GM12878 (cell line): Measurements from ENCODE around the gene CDH5. TPM values are rescaled to one million over a fixed set of nuclear protein-coding genes. Genes with fewer than 3 reads are reported as not detected.

Experiments used
- ATAC-seq: fragments of 200-7000 bp; cut with Tn5 transposase; 3 replicates; pipeline ENCODE4 v1.9.1; 2020; ENCODE audit warnings: mild to moderate bottlenecking, moderate library complexity
- BruUV-seq: library from RNA; stranded (reverse); fragments of 400-500 nt; replicated peaks from 2 replicates; lab custom pipeline; 2021; lab: Mats Ljungman, UMichigan
- CTCF ChIA-PET: fragments of 300-600 bp; sonication (Branson Sonifier 250); formaldehyde crosslinking; extraction: SDS; loops from one replicate; lab custom pipeline; 2021; ENCODE audit warnings: inconsistent platforms; lab: Yijun Ruan, JAX
- POLR2A ChIA-PET: fragments of 350-600 bp; formaldehyde crosslinking; extraction: SDS; loops from one replicate; lab custom pipeline; 2021; ENCODE audit warnings: inconsistent platforms; lab: Charles Lee
- RAD21 ChIA-PET: fragments of 300-600 bp; sonication (Branson Sonifier 250); formaldehyde crosslinking; loops from one replicate; lab custom pipeline; 2023; ENCODE audit warnings: antibody characterized with exemption; ENCODE audit not compliant: unreplicated experiment; lab: Charles Lee
- SMC1A ChIA-PET: fragments of 300-600 bp; sonication (Branson Sonifier 250); formaldehyde crosslinking; loops from one replicate; lab custom pipeline; 2023; ENCODE audit not compliant: unreplicated experiment, uncharacterized antibody; lab: Charles Lee
- DNase-seq: peaks from one replicate; pipeline ENCODE4 v3.0.0-alpha.2; 2011; ENCODE audit warnings: low read depth, low spot score
- FAIRE-seq: peaks from 3 replicates; lab custom pipeline; 2011; peaks lifted over from hg19 to GRCh38; lab: Jason Lieb, UNC
- H2AFZ ChIP-seq: 2 replicates; pipeline ENCODE4 v1.6.0; 2011; ENCODE audit warnings: low read depth, low read length, control low read depth; ENCODE audit not compliant: control insufficient read depth
- H3K27ac ChIP-seq: 2 replicates; pipeline ENCODE4 v1.5.1; 2011; ENCODE audit warnings: control low read depth; ENCODE audit not compliant: control insufficient read depth, insufficient read depth
- H3K27me3 ChIP-seq, 2 experiments: replicated peaks in 1 of 2; 2 replicates each; pipeline versions ENCODE4 v1.6.0 to v1.6.1; 2011; ENCODE audit warnings: low read length in 1 of 2; ENCODE audit not compliant: control insufficient read depth in 2 of 2, insufficient read depth in 2 of 2
- H3K36me3 ChIP-seq, 2 experiments: 2 replicates each; pipeline ENCODE4 v1.5.1; 2011; ENCODE audit warnings: low read length in 1 of 2; ENCODE audit not compliant: control insufficient read depth in 2 of 2, insufficient read depth in 2 of 2
- H3K4me1 ChIP-seq: 2 replicates; pipeline ENCODE4 v1.6.1; 2011; ENCODE audit warnings: mild to moderate bottlenecking, low read length, moderate library complexity, mixed read lengths; ENCODE audit not compliant: control insufficient read depth, insufficient read depth
- H3K4me2 ChIP-seq: 2 replicates; pipeline ENCODE4 v1.6.0; 2011; ENCODE audit warnings: control low read depth; ENCODE audit not compliant: control insufficient read depth, insufficient read depth
- H3K4me3 ChIP-seq: fragments of 200-600 bp; sonication (generic); 2 replicates; pipeline ENCODE4 v1.5.1; 2016
- H3K79me2 ChIP-seq: 2 replicates; pipeline ENCODE4 v1.6.0; 2011; ENCODE audit warnings: low read length; ENCODE audit not compliant: control insufficient read depth, insufficient read depth
- H3K9ac ChIP-seq: 2 replicates; pipeline ENCODE4 v1.8.0; 2011; ENCODE audit warnings: low read length, control low read depth, mixed read lengths; ENCODE audit not compliant: control insufficient read depth, insufficient read depth
- H3K9me3 ChIP-seq: replicated peaks from 3 replicates; pipeline ENCODE4 v1.5.1; 2011; ENCODE audit warnings: mild to moderate bottlenecking, low read length; ENCODE audit not compliant: control insufficient read depth, insufficient read depth
- H4K20me1 ChIP-seq: 2 replicates; pipeline ENCODE4 v1.6.0; 2011; ENCODE audit not compliant: control insufficient read depth, insufficient read depth
- BHLHE40 ChIP-seq, 2 experiments: fragments of 450-650 bp in 1 of 2; IDR thresholded peaks; 2 replicates each; pipeline ENCODE4 v1.6.1; 2011 to 2017; ENCODE audit warnings: low read depth in 2 of 2, borderline replicate concordance in 1 of 2, improper control_type of control experiment in 1 of 2, low read length in 1 of 2, mild to moderate bottlenecking in 1 of 2
- CHD1 ChIP-seq: IDR thresholded peaks from 2 replicates; pipeline ENCODE4 v1.6.1; 2012; ENCODE audit warnings: low read depth, low read length, improper control_type of control experiment
- KLF5 ChIP-seq: fragments of 450-650 bp; IDR thresholded peaks from 2 replicates; pipeline ENCODE4 v1.6.1; 2014; ENCODE audit warnings: mild to moderate bottlenecking; ENCODE audit not compliant: partially characterized antibody
- MEF2A ChIP-seq: IDR thresholded peaks from 2 replicates; pipeline ENCODE4 v1.6.1; 2011; ENCODE audit warnings: low read depth, mild to moderate bottlenecking, low read length, moderate library complexity; ENCODE audit not compliant: insufficient read depth
- NFYB ChIP-seq: IDR thresholded peaks from 2 replicates; pipeline ENCODE4 v1.6.1; 2011; ENCODE audit warnings: low read depth, mild to moderate bottlenecking, low read length, improper control_type of control experiment, moderate library complexity; ENCODE audit not compliant: insufficient read depth
- POLR2AphosphoS2 ChIP-seq: IDR thresholded peaks from 2 replicates; pipeline ENCODE4 v1.6.1; 2011; ENCODE audit warnings: low read depth, mild to moderate bottlenecking, low read length, improper control_type of control experiment, moderate library complexity
- RAD21 ChIP-seq: IDR thresholded peaks from 2 replicates; pipeline ENCODE4 v1.6.1; 2011; ENCODE audit warnings: mild to moderate bottlenecking, low read depth, low read length, moderate library complexity; ENCODE audit not compliant: insufficient read depth
- RBBP5 ChIP-seq: fragments of 200-600 bp; sonication (generic); conservative IDR thresholded peaks from 2 replicates; pipeline ENCODE4 v1.6.1; 2016
- SIN3A ChIP-seq: IDR thresholded peaks from 2 replicates; pipeline ENCODE4 v1.6.1; 2012; ENCODE audit warnings: low read depth, low read length, improper control_type of control experiment
- SMARCA5 ChIP-seq: fragments of 450-650 bp; IDR thresholded peaks from 2 replicates; pipeline ENCODE4 v1.6.1; 2017; ENCODE audit warnings: mild to moderate bottlenecking
- SUPT20H ChIP-seq: IDR thresholded peaks from 2 replicates; pipeline ENCODE4 v1.6.1; 2011; ENCODE audit warnings: low read depth, mild to moderate bottlenecking, low read length, moderate library complexity, borderline replicate concordance; ENCODE audit not compliant: control insufficient read depth
- TBL1XR1 ChIP-seq: IDR thresholded peaks from 2 replicates; pipeline ENCODE4 v1.6.1; 2012; ENCODE audit warnings: low read depth, low read length, improper control_type of control experiment
- ZBED1 ChIP-seq: IDR thresholded peaks from 2 replicates; pipeline ENCODE4 v1.6.1; 2016; ENCODE audit warnings: borderline replicate concordance
- ZSCAN29 ChIP-seq: fragments of 450-650 bp; IDR thresholded peaks from 2 replicates; pipeline ENCODE4 v1.6.1; 2017; ENCODE audit warnings: mild to moderate bottlenecking, moderate library complexity
- WGBS: methylation state at CpG from one replicate; pipeline ENCODE4 v1.1.6; 2016; ENCODE audit warnings: low lambda C conversion rate; ENCODE audit not compliant: insufficient replicate concordance, insufficient coverage; ENCODE audit errors: missing lambda C conversion rate; 5-methylcytosine and 5-hydroxymethylcytosine counted together
- in situ Hi-C: fragments of 300-500 bp; cut with MboI; formaldehyde crosslinking; loops from 9 replicates; pipeline ENCODE4 v1.14.3; 2018; ENCODE audit warnings: mixed read lengths
- intact Hi-C: fragments of 100-400 bp; cut with micrococcal nuclease; formaldehyde crosslinking; loops from one replicate; pipeline ENCODE4 v1.14.2; 2022; ENCODE audit not compliant: unreplicated experiment
- polyA plus RNA-seq, 11 experiments: library from polyadenylated mRNA; depleted of rRNA in 4 of 11; unstranded in 6 of 11; stranded (reverse) in 5 of 11; fragments of >200 nt; fragmentation: Nextera tagmentation in 4 of 11; fragmentation: Illumina TruSeq in 1 of 11; extraction: Ambion mirVana in 4 of 11; extraction: Trizol in 1 of 11; gene quantifications; 1 replicate in 1 of 11; 2 replicates in 10 of 11; pipeline versions ENCODE4 v1.2.1 to v1.2.3, GENCODE V29; 2011 to 2016; ENCODE audit warnings: inconsistent platforms in 2 of 11, missing spikeins in 2 of 11, low read depth in 1 of 11
- total RNA-seq, 4 experiments: library from RNA; depleted of rRNA in 3 of 4; stranded (reverse); fragments of >200 nt in 3 of 4; fragmentation: Illumina TruSeq in 1 of 4; extraction: Trizol in 1 of 4; gene quantifications; 2 replicates each; pipeline versions ENCODE4 v1.2.1 to v1.2.3, GENCODE V29; 2013 to 2021
- TF ChIP-seq, protein P1 (sequence below): fragments of 450-650 bp; IDR thresholded peaks from 2 replicates; pipeline ENCODE4 v1.6.1; 2016; ENCODE audit warnings: mild to moderate bottlenecking
- TF ChIP-seq, protein P2 (sequence below): fragments of 150-350 bp; IDR thresholded peaks from 2 replicates; pipeline ENCODE4 v1.6.1; 2014; ENCODE audit warnings: mild to moderate bottlenecking, low read depth, low read length
- TF ChIP-seq, protein P3 (sequence below): fragments of 450-650 bp; conservative IDR thresholded peaks from 2 replicates; pipeline ENCODE4 v1.6.1; 2017; ENCODE audit warnings: mild to moderate bottlenecking, moderate library complexity
- TF ChIP-seq, protein P4 (sequence below): IDR thresholded peaks from 2 replicates; pipeline ENCODE4 v1.6.1; 2012; ENCODE audit warnings: low read depth, low read length, improper control_type of control experiment

Gene CDH5
- total and polyA plus RNA-seq, 10 of the 15 experiments (the other 5 are each of a cell fraction or from before 2014, with no cell fraction given) = not detected

DNA sequence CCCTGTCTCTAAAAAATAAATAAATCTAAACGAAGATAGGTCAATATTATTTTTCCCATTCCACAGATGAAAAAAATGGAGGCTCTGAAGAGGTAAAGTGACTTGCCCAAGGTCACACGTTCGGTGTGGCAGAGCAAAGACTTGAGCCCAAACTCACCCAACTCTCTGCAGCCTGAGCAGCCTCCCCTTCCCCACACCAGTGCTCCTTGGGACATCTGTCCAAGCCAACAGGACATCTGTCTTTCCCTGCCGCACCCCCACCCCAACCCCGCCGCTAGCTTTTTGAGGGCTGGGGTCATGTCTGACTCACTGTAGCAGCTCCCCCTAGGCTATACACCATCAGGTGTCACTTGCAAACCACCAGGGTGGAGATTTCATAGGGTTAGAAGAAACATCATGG is 55.4 kb downstream of the CDH5 start (continued):
- TF ChIP-seq BHLHE40 (IDR thresholded peaks at IDR 0.05; ENCODE audit: borderline replicate concordance in 1 of 2, low read depth in 2 of 2, low read length in 1 of 2) (no peak), SMARCA5 (no peak), MEF2A (no peak), RAD21 (no peak), CHD1 (no peak), ZBED1 (no peak), NFYB (no peak)
- TF ChIP-seq, protein P1, sequence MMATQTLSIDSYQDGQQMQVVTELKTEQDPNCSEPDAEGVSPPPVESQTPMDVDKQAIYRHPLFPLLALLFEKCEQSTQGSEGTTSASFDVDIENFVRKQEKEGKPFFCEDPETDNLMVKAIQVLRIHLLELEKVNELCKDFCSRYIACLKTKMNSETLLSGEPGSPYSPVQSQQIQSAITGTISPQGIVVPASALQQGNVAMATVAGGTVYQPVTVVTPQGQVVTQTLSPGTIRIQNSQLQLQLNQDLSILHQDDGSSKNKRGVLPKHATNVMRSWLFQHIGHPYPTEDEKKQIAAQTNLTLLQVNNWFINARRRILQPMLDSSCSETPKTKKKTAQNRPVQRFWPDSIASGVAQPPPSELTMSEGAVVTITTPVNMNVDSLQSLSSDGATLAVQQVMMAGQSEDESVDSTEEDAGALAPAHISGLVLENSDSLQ = no peak
- TF ChIP-seq, protein P2, sequence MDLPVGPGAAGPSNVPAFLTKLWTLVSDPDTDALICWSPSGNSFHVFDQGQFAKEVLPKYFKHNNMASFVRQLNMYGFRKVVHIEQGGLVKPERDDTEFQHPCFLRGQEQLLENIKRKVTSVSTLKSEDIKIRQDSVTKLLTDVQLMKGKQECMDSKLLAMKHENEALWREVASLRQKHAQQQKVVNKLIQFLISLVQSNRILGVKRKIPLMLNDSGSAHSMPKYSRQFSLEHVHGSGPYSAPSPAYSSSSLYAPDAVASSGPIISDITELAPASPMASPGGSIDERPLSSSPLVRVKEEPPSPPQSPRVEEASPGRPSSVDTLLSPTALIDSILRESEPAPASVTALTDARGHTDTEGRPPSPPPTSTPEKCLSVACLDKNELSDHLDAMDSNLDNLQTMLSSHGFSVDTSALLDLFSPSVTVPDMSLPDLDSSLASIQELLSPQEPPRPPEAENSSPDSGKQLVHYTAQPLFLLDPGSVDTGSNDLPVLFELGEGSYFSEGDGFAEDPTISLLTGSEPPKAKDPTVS = no peak
- TF ChIP-seq, all 136 proteins: peak for 0

DNA sequence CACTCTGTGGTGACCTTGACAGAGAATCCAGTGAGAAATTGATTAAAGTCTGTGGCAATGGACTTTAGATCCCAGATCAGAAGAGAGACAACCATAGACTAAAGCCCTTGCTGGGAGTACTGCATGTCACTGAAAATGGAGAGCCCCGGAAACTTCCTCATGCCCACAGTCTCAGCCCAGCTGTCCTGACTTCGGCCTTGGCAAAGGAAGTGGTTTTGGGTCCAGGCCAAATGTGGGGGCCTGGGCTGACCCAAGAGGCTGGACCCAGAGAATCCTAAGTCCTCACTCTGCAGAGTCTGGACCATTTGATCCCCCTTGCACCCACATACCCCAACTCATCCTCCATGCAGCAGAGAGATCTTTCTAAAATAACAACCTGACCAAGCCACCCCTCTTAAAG is 55.9 kb downstream of the CDH5 start:
- no peaks in the 10 kb centered on the region for H3K4me1 ChIP-seq
- no peak overlapping the region for H2AFZ ChIP-seq
- RAD21 ChIA-PET = no interaction called here
- no peaks in the 10 kb centered on the region; the same call in 2 of the 3 replicates for H3K9me3 ChIP-seq
- SMC1A ChIA-PET = interaction anchor here (1.0 kb wide), 1 partner anchor 168 kb away, joined by 3 read pairs; no protein-coding TSS in a partner anchor
- peaks cover 11 to 14% of the 10 kb centered on the region in 2 experiments for H3K27me3 ChIP-seq
- in situ Hi-C loops = no loop called here
- no TSS peak for BruUV-seq
- no peak overlapping the region for H3K27ac ChIP-seq
- no peak for DNase-seq
- no peak overlapping the region for H3K4me3 ChIP-seq
- no peaks in the 10 kb centered on the region for H3K36me3 ChIP-seq
- no peaks in the 10 kb centered on the region for H3K79me2 ChIP-seq
- no peak overlapping the region for H3K9ac ChIP-seq
- 47% methylated on average over 2 of the region's 2 CpGs for WGBS
- FAIRE-seq = no peak
- no peak for ATAC-seq
- POLR2A ChIA-PET = no interaction called here
- CTCF ChIA-PET = no interaction called here
- H3K4me2 ChIP-seq = no peak overlapping the region
- no peaks in the 10 kb centered on the region for H4K20me1 ChIP-seq
- intact Hi-C loops = no loop called here
- TF ChIP-seq TBL1XR1 (no peak), KLF5 (no peak), SUPT20H (no peak), RBBP5 (no peak), SIN3A (no peak), POLR2AphosphoS2 (no peak), ZSCAN29 (no peak)
- TF ChIP-seq, protein P3, sequence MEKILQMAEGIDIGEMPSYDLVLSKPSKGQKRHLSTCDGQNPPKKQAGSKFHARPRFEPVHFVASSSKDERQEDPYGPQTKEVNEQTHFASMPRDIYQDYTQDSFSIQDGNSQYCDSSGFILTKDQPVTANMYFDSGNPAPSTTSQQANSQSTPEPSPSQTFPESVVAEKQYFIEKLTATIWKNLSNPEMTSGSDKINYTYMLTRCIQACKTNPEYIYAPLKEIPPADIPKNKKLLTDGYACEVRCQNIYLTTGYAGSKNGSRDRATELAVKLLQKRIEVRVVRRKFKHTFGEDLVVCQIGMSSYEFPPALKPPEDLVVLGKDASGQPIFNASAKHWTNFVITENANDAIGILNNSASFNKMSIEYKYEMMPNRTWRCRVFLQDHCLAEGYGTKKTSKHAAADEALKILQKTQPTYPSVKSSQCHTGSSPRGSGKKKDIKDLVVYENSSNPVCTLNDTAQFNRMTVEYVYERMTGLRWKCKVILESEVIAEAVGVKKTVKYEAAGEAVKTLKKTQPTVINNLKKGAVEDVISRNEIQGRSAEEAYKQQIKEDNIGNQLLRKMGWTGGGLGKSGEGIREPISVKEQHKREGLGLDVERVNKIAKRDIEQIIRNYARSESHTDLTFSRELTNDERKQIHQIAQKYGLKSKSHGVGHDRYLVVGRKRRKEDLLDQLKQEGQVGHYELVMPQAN = no peak
- TF ChIP-seq, protein P4, sequence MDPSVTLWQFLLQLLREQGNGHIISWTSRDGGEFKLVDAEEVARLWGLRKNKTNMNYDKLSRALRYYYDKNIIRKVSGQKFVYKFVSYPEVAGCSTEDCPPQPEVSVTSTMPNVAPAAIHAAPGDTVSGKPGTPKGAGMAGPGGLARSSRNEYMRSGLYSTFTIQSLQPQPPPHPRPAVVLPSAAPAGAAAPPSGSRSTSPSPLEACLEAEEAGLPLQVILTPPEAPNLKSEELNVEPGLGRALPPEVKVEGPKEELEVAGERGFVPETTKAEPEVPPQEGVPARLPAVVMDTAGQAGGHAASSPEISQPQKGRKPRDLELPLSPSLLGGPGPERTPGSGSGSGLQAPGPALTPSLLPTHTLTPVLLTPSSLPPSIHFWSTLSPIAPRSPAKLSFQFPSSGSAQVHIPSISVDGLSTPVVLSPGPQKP = no peak
